GM19455 (cell line): ENCODE measurements around the gene HSPB1.
A peak's percentile ranks its signal among the peaks of the same experiment; 100 is the strongest.
"Not testable (repeated sequence)": the region's sequence is repeated elsewhere in the genome, so short reads cannot be mapped to it uniquely, and the experiment has no call there.

Source experiments
- ATAC-seq: cut with Tn5 transposase; IDR thresholded peaks from one replicate; pipeline ENCODE4 v1.9.1; 2021; ENCODE audit not compliant: unreplicated experiment

The HSPB1 gene

DNA sequence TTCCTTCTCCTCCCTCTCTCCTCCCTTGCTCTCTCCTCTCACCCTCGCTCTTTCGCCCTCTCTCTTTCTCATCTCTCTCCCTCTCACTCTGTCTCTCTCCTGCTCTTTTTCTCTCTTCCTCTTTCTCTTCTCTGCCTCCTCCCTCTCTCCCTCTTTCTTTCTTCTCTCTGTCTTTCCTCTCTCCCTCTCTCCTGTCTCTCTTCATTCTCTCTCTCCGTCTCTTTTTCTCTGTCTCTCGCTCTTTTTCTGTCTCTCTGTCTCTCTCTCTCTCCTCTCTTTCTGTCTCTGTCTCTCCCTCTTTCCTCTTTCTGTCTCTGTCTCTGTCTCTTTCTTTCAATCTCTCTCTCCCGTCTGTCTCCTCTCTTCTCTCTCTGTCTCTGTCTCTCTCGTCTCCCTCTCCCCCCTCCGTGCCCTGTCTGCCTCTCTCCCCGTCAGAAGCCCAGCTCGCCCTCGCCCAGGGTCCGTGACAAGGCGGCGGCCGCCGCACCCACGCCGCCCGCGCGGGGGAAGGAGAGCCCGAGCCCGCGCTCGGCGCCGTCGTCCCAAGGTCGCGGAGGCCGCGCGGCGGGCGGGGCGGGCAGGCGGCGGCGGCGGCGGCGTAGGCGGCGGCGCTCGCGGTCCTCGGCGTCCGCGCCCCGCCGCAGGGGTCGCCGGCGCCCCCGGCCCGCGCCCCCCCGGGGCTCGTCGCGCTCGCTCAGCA, 21.3 kb upstream of the HSPB1 start:
- ATAC-seq = no peak

DNA sequence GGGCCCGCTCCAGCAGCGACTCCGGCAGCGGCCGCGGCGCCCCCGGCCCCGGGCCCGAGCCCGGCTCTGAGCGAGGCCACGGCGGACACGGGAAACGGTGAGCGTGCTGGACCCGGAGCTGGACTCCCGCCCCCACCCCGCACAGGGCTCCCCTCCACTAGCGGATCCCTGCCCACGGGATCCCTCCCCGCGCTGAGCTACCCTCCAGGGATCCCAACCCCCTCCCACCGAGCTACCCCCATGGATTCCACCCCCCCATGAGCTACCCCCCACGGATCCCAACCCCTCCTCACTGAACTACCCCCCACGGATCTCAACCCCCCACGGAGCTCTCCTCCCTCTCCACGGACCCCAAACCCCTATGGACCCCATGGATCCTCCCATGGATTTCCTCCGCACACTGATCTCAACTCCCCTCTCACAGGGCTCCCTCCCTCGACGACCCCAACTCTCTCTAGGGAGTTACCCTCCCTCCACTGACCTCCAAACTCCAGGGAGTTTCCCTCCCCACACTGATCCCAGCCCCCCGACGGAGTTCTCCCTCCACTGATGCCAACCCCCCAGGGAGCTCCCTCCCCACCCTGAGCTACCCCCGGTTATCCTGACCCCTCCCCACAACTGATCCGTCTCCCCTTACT, 20.6 kb upstream of the HSPB1 start:
- no peak for ATAC-seq

DNA sequence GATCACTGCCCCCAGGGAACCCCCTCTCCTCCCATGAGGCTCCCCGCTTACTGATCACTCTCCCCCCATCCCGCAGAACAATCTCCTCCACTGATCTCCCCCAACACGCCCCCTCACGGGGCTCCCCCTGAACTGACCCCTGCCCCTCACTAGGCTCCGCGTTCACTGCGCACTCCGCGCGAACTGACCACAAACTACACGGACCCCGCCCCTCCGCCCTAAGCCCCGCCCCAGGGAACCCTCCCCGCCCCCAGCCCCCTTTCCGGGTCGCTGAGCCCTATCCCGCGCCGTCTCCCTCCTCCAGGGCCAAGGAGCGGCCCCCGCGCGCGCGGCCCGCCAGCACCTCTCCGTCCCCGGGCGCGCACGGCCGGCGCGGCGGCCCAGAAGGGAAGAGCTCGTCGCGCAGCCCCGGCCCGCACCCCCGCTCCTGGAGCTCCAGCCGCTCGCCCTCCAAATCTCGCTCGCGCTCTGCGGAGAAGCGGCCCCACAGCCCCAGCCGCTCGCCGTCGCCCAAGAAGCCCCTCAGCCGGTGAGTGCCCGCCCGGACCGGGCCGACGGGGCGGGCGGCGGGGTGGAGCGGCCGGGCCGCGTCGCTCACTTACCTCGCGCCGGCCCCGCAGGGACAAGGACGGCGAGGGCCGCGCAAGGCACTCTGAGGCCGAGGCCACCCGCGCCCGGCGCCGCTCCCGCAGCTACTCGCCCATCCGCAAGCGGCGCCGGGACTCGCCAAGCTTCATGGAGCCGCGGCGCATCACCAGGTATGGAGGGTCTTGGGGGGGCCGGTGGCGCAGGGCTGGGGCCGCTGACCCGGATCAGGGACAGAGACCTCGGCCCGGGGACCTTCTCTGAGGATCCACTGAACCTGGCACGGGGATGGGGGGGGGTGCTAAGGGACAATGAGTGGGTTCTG, 19.9 kb upstream of the HSPB1 start:
- no peak for ATAC-seq

DNA sequence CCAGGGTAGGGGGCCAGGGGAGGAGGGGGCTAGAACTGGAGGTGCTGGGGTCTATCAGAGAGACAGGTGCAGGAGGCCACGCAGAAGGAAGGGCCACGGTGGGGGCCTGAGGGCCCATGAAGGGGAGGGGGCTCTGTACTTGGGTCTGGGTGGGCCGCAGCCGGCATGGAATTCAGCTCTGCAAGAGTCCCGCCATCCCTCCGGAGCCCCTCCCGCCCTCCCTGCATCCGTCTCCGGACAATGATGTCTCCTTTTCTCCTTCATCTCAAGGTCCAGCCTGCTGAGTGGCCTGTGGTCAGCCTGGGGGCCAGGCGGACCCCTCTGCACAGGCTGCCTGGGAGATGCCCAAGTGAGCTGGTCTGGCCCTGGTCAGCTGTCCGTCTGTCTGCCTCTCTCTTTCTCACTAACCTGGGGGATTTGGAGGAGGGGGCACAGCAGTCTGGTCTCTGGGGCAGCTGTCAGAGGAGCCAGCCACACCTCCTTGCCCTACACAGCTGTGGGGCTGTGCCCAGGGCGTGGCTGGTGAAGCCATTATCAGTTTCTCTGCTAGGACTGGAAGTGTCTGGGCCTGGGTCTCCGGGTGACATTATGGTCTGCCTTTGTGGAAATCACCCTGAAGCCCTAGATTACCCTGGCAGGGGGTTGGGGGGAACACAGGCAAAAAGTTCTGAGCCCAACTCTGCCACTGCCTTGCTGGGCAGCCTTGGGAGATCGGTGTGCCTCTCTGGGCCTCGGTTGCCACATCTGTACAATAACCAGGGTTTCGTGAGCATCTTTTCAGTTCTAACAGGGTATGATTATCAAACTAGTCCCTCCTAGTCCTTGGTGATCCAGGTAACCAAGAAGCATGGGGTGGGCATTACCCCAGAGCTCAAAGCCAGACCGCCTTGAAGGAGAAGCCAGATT, 19.0 kb upstream of the HSPB1 start:
- ATAC-seq = no peak

DNA sequence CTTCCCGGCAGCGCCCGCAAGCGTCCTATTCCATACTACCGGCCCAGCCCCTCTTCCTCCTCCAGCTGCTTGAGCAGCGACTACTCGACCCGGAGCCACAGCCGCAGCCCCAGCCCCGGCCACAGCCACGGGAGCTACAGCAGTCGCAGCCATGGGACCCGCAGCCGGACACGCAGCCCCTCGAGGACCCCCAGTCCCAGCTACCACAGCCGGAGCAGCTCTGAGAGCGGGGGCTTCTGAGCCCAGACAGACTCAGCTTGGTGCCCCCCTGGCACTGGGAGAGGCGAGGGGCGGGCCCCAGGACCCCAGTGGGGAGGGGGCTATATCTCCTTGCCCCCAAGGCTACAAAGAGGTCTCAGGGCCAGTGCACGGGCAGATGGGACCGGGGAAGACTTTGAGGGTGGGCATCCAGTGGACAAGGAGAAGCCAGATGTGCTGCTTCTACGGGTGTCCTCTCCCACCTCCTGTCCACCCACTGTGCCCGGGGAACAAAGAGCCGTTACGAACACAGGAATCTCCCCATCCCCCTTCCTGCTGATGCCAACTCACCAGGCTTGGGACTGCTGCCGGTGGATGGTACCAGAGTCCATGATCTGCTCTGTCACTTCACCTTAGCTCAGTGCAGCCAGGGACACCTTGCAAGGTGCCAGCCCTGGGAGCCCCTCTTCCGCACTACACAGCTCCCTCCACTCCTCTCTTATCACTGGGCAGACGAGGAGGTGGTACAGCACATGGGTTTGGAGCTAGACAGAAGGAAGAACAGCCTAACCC, 16.7 kb upstream of the HSPB1 start:
- ATAC-seq = no peak

DNA sequence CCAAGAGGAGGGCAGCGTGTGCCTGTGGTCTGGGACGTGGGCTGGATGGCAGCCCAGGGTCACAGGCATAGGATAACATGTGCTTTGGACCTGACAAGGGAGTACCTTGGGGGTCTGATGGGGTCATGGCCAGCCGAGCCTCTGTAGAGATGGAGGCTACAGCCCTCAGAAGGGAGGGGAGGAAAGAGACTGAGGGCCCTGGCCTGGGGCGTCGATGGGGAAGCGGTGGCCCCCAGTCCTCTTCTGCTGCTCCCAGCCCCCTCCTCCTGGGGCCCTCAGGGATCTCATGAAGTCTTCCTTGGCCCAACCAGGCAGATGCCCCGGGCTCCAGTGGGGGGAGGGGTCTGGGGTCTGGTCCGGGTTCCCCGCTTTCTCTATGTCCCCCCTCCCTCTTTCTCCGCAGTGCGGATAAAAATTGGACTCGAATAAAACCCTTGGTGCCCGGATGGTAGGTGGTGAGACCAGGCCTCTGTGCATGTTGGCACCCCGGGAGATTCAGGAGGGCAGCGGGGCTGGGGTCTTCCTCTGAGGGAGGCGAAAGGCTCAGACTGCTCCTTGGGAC, 15.6 kb upstream of the HSPB1 start:
- ATAC-seq = no peak

DNA sequence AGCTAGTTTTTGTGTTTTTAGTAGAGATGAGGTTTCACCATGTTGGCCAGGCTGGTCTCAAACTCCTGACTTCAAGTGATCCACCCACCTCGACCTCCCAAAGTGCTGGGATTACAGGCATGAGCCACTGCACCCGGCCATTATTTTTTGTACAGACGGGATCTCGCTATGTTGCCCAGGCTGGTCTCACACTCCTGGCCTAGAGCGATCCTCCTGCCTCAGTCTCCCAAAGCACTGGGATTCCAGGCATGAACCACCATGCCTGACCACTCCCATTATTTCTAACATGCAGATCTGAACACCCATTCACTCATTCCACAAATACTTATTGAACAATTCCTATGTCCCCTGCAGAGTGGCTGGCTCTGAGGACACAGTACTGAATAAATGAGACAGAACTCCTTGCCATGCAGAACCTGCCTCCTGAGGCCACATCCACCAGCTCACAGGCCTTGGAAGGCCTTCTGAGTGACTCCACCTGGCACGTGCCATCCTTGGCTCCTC, 11.6 kb upstream of the HSPB1 start:
- not testable (repeated sequence) for ATAC-seq

DNA sequence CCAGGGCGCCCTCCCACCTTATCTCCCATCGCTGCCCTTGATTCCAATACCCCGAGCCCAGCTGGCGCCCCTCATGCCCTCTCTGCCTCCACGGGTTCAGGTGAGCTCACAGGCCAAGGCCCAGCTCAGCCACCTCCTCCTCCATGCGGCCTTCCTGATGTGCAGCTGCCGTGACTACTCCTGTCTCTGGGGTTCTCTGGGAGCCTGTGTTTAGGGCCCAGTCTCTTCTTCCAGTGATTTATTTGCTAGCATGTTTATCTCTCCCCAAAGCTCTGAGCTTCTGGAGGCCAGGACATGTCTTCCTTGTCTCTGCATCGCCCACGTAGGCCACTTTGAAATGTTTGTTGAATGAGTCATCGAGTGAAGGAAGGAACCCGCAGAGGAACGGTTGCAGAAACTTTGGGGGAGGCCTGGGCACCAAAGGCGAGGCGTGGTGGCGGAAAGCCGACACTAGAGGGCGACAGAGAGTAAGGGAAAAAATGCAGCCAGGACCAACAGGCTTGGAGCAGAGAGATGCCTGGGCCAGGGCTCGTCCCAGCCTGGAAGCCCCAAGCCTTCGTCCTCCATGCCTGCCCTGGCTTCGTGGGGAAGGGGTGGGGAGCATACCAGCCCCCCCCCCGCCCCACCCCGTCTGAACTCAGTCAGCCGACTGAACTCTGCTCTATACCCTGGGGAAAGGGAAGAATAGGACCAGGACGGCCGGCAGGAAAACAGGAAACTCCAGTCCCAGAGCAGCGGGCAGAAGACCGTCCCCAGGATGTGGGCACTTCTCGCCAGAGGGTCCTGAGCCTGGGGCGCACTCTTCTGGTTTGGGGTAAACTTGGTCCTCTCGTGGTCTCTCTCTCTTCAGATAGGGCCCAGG, 10.9 kb upstream of the HSPB1 start:
- peak; percentile 84 for ATAC-seq

DNA sequence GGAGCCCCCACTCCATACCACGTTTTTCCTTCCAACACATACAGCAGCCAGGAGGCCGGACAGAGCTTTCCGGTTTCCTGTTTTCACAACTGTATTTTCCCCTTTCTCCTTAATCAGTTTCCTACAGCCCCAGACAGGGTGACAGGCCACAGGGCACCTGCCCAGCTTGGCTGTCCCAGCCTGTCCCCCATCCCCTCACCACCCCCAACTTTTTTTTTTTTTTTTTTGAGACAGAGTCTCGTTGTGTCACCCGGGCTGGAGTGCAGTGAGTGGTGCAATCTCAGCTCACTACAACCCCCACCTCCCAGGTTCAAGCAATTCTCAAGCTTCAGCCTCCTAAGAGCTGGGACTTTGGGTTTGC, 10.3 kb upstream of the HSPB1 start:
- no peak for ATAC-seq

DNA sequence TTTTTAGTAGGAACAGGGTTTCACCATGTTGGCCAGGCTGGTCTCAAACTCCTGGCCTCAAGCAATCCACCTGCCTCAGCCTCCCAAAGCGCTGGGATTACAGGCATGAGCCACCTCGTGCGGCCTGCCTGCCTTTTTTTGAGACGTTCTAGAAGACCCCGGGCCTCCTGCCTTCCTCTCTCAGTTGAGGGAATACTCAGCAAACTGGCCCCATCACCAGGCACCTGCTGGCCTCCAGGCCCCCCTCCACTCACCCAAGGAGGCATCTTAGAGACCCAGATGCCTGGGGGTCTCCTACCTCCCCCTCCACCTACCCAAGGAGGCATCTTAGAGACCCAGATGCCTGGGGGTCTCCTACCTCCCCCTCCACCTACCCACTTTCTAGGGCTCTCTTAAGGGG, 9.6 kb upstream of the HSPB1 start:
- not testable (repeated sequence) for ATAC-seq

DNA sequence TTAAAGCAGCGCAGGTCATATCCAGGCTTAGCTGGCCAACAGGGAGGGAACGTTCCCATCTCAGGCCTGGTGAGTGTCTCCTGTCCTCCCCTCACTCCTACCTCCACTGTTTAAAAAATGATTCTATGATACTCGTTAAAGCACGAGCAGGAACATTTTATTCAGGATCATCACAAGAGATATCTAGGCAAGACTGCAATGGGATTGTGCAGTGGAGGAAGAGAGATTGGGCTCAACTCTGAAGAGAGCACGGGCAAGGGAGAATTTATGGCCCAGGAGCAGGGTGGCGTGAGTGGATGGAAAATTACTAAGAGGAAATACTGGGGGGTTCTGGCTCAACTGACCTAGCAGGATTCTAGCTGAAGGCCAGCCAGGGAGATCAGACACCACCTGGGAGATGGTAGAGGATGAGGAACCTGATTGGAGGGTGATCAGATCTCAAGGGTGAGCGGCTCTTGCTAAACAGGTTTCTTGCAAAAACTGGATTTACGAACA, 9.0 kb upstream of the HSPB1 start:
- ATAC-seq = no peak

DNA sequence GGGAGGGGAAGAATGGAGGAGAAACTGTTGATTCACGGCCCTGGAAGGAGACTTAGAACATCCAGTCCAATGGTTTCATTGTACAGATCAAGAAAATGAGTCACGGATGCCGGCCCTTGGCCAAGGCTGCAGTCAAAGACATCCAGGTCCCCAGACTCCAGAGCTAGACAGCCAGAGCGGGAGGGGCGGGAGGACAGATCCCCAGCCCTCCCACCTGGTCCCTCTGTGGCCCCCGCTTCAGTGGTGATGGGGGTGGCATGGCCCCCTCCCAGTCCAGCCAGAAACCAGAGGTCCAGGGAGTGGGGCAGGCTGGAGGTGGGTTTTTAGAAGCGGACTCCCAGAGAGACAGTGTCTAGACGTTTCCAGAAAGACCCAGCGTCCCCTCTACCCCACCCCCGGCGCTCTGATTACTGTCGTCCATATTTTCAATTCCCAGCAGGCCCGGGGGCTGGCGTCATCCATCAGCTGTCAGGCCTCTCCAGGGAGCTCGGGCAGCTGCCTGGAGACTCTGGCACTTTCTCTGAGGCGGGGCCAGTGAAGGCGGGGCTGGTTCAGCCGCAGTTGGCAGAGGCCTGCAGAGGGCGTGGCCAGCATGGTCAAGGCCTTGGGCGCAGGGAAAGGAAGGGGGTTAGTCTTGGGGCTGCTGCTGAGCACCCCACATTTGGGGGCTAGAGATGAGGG, 8.0 kb upstream of the HSPB1 start:
- no peak for ATAC-seq

DNA sequence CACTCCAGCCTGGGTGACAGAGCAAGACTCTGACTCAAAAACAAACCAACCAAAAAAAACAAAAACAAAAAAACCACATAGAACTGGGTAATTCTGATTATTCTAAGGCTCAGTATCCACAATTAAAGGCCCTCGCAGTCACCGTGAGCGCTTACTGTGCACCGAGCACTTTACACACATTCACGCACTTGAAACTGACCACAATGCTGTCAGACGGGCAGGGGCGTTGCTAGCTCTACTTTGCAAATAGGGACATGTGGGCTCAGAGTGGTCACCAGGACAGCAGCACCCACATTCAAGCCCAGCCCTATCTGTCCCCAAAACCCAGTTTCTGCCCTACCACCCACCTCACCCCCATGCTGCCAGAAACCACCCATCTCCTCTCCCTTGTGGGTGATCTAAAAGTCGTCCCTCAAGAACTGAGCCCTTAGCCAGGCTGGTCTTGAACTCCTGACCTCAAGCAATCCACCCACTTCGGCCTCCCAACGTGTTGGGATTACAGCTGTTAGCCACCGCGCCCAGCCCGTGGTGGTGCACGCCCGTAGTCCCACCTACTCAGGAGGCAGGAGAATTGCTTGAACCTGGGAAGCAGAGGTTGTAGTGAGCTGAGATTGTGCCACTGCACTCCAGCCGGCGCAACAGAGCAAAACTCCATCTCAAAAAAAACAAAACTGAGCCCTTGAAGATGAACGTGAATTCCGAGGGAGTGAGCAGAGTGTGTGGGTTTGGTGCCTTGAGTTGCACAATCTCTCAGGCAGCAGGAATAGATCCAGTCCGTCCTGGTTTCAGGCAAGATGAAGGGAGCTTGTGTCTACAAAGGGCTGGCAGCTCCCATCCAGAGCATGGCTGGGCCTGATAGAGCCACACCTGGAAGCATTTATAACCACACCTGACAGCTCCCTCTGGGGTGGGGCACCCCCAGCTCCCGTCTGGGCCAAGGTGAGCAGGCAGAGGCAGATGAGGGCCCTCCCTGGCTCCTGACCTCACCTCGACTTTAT, 5.4 kb upstream of the HSPB1 start:
- ATAC-seq = no peak

DNA sequence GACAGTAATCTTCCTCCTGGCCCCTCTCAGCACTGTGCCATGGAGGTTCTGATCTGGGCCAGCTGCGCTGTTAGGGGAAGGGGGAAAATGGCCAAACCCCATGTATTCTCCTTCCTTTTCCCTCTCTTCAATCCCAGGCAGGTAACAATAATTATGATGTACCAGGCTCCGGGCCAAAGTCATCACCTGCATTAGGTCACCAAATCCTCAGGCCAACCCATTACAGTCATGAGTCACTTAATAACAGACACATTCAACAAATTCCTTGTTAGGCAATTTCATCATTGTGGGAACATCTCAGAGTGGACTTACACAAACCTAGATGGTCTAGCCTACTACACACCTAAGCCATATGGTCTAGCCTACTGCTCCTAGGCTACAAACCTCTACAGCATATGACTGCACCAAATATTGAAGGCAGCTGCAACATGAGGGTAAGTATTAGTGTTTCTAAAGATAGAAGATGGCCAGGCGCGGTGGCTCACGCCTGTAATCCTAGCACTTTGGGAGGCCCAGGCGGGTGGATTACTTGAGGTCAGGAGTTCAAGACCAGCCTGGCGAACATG, 2.2 kb upstream of the HSPB1 start:
- no peak for ATAC-seq

DNA sequence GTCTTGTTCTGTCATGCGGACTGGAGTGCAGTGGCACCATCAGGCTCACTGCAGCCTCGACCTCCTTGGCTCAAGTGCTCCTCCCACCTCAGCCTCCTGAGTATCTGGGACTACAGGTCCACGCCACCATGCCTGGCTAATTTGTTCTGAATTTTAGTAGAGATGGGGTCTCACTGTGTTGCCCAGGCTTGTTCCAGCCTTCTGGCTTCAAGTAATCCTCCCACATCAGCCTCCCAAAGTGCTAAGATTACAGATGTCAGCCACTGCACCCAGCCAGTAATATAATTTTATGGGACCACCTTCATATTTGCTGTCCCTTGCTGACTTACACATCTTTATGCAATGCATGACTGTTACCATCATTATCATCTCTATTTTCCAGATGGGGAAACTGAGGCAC, 1.5 kb upstream of the HSPB1 start:
- ATAC-seq = no peak
